NCI-H226 (cell line): ENCODE measurements around the gene ACR.

Source experiments
- DNase-seq: peaks from one replicate; pipeline ENCODE4 v3.0.0-alpha.2; 2015

ACR gene

DNA sequence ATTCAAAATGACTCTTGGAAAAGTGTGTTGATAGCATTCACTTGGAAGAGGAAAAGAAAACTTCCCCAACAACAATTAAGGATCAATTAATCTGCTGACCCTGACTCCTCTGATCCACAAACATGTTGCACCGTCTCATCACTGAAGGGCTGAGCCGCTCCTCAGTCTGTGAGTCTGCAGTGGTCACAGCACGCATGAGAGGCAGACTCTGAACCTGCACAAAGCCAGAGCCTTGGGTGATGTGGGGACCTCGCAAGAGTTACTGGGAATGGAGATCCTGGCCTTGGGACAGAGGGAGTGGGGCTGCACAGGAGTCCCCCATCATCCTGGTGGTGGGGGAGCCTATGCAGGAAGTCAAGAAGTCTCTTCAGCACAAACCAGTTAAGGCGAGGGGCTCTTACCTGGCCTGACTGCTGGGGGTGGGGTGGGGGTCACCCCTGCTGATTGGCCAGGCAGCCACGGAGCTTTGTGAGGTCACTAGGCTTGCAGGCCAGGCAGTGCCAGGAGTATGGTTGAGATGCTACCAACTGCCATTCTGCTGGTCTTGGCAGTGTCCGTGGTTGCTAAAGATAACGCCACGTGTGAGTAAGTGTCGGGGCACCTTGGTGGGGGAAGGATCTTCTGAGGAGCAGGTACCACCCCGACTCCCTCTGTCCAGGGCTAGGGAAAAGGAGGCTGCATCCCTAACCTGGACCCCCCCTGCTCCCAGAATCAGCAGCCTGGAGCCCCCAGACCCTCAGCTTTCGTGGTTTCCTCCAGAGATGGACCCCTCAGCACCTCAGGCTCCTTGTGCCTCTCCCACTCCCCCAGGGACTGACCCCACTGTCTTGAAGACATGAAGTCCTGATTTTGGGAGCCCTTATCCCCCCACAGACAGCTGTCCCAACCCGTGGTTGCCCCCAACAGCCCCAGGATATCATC, at the start of gene ACR:
Gene ACR (plus strand): TSS at position 477 of the 921 bp plus-strand sequence. CDS start 32 bp downstream, at position 509.
- no peak for DNase-seq

DNA sequence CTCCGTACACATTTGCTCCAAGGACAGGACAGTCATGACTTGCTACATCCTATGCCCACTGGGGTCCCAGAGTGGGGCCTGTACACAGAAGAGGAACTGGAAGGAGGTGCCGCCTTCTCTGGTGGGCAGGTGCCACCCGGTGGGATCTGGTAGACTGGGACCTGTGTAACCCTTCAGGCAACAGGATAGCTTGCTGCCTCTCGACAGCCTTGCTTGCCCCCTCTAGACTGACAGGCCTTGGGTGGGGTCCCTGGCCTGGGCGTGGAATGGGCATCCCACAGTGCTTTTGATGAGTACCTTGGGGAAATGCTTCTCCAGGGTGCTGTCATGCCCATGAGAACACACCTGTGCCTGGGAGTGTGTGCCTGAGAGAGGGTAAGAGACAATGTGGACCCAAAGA, 49.6 kb upstream of the ACR start:
- no peak for DNase-seq

GRCh38 chr22:50691521-50691920, 46.5 kb upstream of the ACR start:
- no peak for DNase-seq

DNA sequence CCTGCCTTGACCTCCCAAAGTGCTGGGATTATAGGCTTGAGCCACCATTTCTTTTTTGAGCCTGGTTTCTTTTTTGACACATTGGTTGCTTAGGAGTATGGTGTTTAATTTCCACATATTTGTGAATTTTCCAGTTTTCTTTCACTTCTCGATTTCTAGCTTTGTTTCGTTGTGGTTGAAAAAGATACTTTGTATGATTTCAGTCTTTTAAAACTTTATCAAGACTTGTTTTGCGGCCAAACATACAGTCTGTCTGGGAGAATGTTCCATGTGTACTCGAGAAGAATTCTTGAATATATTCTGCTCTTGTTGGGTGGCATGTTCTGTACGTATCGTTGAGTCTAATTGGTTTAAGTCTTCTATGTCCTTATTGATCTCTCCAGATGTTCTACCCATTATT, 44.5 kb upstream of the ACR start:
- no peak for DNase-seq

GRCh38 chr22:50694099-50694605, 43.9 kb upstream of the ACR start:
- DNase-seq, result no peak

GRCh38 chr22:50694766-50695420, 43.1 kb upstream of the ACR start:
- DNase-seq, result no peak

- no peak for DNase-seq
Observed at GRCh38 chr22:50695421-50696250, 42.4 kb upstream of the ACR start.

DNA sequence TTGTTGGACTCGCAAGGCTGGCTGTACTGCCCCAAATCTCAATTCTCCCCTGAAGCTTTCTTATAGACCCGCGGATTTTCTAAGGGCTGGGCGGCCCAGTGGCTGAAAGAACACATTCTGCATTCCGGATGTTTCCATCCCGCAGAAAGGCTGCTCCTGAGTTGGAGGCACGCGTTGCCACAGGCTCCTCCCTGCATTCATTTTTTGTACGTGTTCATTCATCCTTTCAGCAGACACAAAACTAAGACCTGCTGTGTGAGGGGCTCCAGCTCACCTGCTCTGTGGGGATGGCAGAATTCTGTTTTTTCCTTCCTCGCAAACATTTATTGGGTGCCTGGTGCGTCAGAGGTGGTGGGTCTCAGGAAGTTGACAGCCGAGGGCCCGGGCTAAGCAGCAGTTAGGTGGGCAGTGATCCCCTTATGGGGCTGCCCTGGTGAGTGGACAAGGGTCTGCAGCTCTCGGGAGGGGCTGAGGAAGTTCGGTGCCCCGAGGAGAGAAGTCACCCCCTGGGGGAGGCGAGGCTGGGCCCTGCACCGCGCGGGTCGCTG, 41.7 kb upstream of the ACR start:
- no peak for DNase-seq

GRCh38 chr22:50696799-50697561, 41.0 kb upstream of the ACR start:
- DNase-seq, result no peak

GRCh38 chr22:50697667-50698506, 40.1 kb upstream of the ACR start:
- no peak for DNase-seq

- DNase-seq, result no peak
Observed at GRCh38 chr22:50698546-50698945, 39.5 kb upstream of the ACR start.

GRCh38 chr22:50699001-50699755, 38.8 kb upstream of the ACR start:
- no peak for DNase-seq

- DNase-seq, result no peak
Observed at GRCh38 chr22:50699756-50700386, 38.1 kb upstream of the ACR start.

- no peak for DNase-seq
Observed at GRCh38 chr22:50700387-50701075, 37.5 kb upstream of the ACR start.

DNA sequence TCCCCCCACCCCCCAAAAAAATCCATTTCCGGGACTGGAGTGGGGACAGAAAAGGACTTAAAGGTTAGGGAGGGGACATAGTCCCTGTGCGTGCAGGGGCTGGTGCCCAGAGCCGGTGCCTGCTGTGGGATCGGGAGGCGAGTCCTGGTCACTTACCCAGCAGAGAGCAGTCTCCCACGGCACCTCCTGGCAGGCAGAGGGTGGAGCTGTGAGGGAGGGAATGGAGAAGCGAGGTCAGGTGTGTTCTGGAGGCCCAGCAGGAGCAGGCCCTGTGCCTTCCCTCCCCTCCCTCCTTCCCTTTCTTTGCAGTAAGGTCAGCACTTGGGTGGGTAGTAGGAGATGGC, 37.0 kb upstream of the ACR start:
- DNase-seq, result no peak

DNA sequence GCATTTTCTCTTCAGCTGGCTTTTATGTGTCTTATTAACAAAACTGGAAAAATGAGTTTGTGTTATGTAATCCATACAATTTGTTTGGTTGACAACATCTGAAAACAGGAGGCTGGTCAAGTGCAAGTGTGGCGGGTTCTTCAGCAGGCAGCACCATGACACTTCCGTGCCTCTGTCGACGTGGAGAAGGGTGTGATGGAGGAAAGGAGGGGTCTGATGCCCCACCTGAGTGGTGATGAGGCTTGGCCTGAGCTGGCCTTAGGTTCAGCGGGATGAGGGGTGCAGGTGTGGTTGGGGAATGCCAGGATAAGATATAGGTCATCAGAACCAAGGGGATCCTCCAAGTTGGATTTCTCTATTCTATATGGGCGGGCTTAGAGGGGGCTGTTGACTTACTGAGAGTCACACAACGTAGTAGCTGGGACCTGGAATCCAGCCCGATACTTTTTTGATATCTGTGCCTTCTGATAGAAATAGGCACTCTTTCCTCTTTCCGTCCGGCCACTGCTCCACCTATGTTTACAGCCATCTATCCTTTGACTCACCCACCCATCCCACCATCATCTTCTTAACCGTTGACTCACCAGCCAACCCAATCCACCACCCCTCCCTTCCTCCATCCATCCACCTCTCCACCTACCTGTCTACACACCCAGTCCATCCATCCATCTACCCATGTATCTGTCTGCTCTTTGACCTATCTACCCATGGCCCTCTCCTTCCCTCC, 36.4 kb upstream of the ACR start:
- no peak for DNase-seq

- no peak for DNase-seq
Observed at GRCh38 chr22:50702261-50702671, 35.7 kb upstream of the ACR start.
